Hematopoietic multipotent progenitor cell (in vitro differentiated cells): Measurements from ENCODE around the gene OR4C45. TPM values are rescaled to one million over a fixed set of nuclear protein-coding genes. Genes with fewer than 3 reads are reported as not detected.

Experiments used
- total RNA-seq: library from RNA; depleted of rRNA; stranded (reverse); fragments of >200 nt; gene quantifications from one replicate; pipeline ENCODE4 v1.2.3, GENCODE V29; 2012

Gene OR4C45
- total RNA-seq, 1 donor: not detected

Other genes with a start within 250 kb of the OR4C45 start
- not detected for gene OR4C13, start 80.5 kb upstream of the OR4C45 start, total RNA-seq
- not detected for gene OR4C12, start 50.3 kb upstream of the OR4C45 start, total RNA-seq